SU-DHL-6 (cell line): Measurements from ENCODE around the gene PTPN13.

Experiments
- H2AFZ ChIP-seq: fragments of 200-600 bp; sonication (generic); 2 replicates; pipeline ENCODE4 v1.6.1; 2014; ENCODE audit warnings: low read depth, mild to moderate bottlenecking, moderate library complexity, mixed read lengths, antibody characterized with exemption, low read length; ENCODE audit not compliant: severe bottlenecking
- H3F3A ChIP-seq: fragments of 200-600 bp; shearing (Covaris generic); 2 replicates; pipeline ENCODE4 v1.6.0; 2016; ENCODE audit warnings: antibody characterized with exemption, mild to moderate bottlenecking; ENCODE audit not compliant: insufficient read depth
- H3K27ac ChIP-seq: fragments of 200-600 bp; sonication (generic); 2 replicates; pipeline ENCODE4 v1.5.1; 2016; ENCODE audit warnings: low read depth, mild to moderate bottlenecking, low read length, moderate library complexity, mixed read lengths
- H3K27me3 ChIP-seq: fragments of 200-600 bp; sonication (generic), shearing (Covaris generic); 2 replicates; pipeline ENCODE4 v1.6.0; 2014; ENCODE audit warnings: mild to moderate bottlenecking, low read length
- H3K36me3 ChIP-seq: fragments of 200-600 bp; sonication (generic); 2 replicates; pipeline ENCODE4 v1.6.1; 2014; ENCODE audit warnings: mild to moderate bottlenecking, low read length, mixed read lengths
- H3K4me2 ChIP-seq: fragments of 300-600, 200-600 bp; shearing (Covaris generic), sonication (generic); 2 replicates; pipeline ENCODE4 v1.6.0; 2014; ENCODE audit warnings: low read length, low read depth, mild to moderate bottlenecking; ENCODE audit not compliant: poor library complexity, severe bottlenecking
- H3K4me3 ChIP-seq: fragments of 200-600 bp; sonication (generic); 2 replicates; pipeline ENCODE4 v1.5.1; 2014; ENCODE audit warnings: antibody characterized with exemption, low read length, mild to moderate bottlenecking, mixed read lengths; ENCODE audit not compliant: insufficient read depth, poor library complexity, severe bottlenecking
- H3K79me2 ChIP-seq: fragments of 200-600 bp; sonication (generic); 2 replicates; pipeline ENCODE4 v1.6.1; 2014; ENCODE audit warnings: mild to moderate bottlenecking, low read length, moderate library complexity; ENCODE audit not compliant: insufficient read depth
- H3K9ac ChIP-seq: fragments of 200-600 bp; sonication (generic); 2 replicates; pipeline ENCODE4 v1.7.0; 2014; ENCODE audit warnings: mild to moderate bottlenecking, low read length
- H3K9me2 ChIP-seq: fragments of 200-600 bp; sonication (generic); replicated peaks from 2 replicates; pipeline ENCODE4 v1.6.1; 2014; ENCODE audit warnings: low read length; ENCODE audit not compliant: insufficient read depth
- H3K9me3 ChIP-seq: fragments of 200-600 bp; sonication (generic); 2 replicates; pipeline ENCODE4 v1.6.1; 2014; ENCODE audit warnings: low read length, mixed read lengths; ENCODE audit not compliant: insufficient read depth
- H4K20me1 ChIP-seq: fragments of 200-600 bp; sonication (generic); 2 replicates; pipeline ENCODE4 v1.6.1; 2014; ENCODE audit warnings: low read depth, mild to moderate bottlenecking, antibody characterized with exemption, low read length, moderate library complexity, mixed read lengths
- EZH2phosphoT487 ChIP-seq: fragments of 200-600 bp; sonication (generic), shearing (Covaris generic); conservative IDR thresholded peaks from 2 replicates; pipeline ENCODE4 v1.6.1; 2018; ENCODE audit warnings: mild to moderate bottlenecking, antibody characterized with exemption, low read length, moderate library complexity, mixed read lengths
- TF ChIP-seq, protein P1 (sequence below): fragments of 200-600 bp; sonication (generic); IDR thresholded peaks from one replicate; pipeline ENCODE4 v1.5.1; 2017; ENCODE audit warnings: antibody characterized with exemption, mild to moderate bottlenecking, low read length, moderate library complexity; ENCODE audit not compliant: insufficient read depth, poor library complexity, severe bottlenecking

The PTPN13 gene

GRCh38 chr4:86661418-86661817 lies 67.3 kb downstream of the PTPN13 start:
- Histone ChIP-seq H3F3A (no peaks in the 10 kb centered on the region), H2AFZ (no peak overlapping the region), H4K20me1 (no peaks in the 10 kb centered on the region), H3K4me2 (no peak overlapping the region), H3K4me3 (no peak overlapping the region), H3K36me3 (no peaks in the 10 kb centered on the region), H3K9me2 (no peaks in the 10 kb centered on the region), H3K27ac (no peak overlapping the region), H3K79me2 (no peaks in the 10 kb centered on the region), H3K9me3 (no peaks in the 10 kb centered on the region), H3K9ac (no peak overlapping the region), H3K27me3 (no peaks in the 10 kb centered on the region)
- no peak for TF ChIP-seq EZH2phosphoT487
- TF ChIP-seq, protein P1, sequence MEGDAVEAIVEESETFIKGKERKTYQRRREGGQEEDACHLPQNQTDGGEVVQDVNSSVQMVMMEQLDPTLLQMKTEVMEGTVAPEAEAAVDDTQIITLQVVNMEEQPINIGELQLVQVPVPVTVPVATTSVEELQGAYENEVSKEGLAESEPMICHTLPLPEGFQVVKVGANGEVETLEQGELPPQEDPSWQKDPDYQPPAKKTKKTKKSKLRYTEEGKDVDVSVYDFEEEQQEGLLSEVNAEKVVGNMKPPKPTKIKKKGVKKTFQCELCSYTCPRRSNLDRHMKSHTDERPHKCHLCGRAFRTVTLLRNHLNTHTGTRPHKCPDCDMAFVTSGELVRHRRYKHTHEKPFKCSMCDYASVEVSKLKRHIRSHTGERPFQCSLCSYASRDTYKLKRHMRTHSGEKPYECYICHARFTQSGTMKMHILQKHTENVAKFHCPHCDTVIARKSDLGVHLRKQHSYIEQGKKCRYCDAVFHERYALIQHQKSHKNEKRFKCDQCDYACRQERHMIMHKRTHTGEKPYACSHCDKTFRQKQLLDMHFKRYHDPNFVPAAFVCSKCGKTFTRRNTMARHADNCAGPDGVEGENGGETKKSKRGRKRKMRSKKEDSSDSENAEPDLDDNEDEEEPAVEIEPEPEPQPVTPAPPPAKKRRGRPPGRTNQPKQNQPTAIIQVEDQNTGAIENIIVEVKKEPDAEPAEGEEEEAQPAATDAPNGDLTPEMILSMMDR: no peak

GRCh38 chr4:86664959-86665358 lies 70.8 kb downstream of the PTPN13 start:
- Histone ChIP-seq H3K36me3 (no peaks in the 10 kb centered on the region), H3K9me2 (no peaks in the 10 kb centered on the region), H3K27me3 (no peaks in the 10 kb centered on the region), H3K27ac (no peak overlapping the region), H2AFZ (no peak overlapping the region), H3K4me2 (no peak overlapping the region), H3F3A (no peaks in the 10 kb centered on the region), H4K20me1 (no peaks in the 10 kb centered on the region), H3K4me3 (no peak overlapping the region), H3K79me2 (no peaks in the 10 kb centered on the region), H3K9ac (no peak overlapping the region), H3K9me3 (no peaks in the 10 kb centered on the region)
- TF ChIP-seq EZH2phosphoT487: no peak
- TF ChIP-seq, protein P1: no peak

GRCh38 chr4:86670298-86670697 lies 76.2 kb downstream of the PTPN13 start:
- Histone ChIP-seq H3K36me3 (no peaks in the 10 kb centered on the region), H3K9me2 (no peaks in the 10 kb centered on the region), H3K27me3 (no peaks in the 10 kb centered on the region), H4K20me1 (no peaks in the 10 kb centered on the region), H3K9ac (no peak overlapping the region), H3K4me2 (no peak overlapping the region), H3K27ac (no peak overlapping the region), H3F3A (no peaks in the 10 kb centered on the region), H3K4me3 (no peak overlapping the region), H2AFZ (no peak overlapping the region), H3K9me3 (no peaks in the 10 kb centered on the region), H3K79me2 (no peaks in the 10 kb centered on the region)
- TF ChIP-seq, protein P1: no peak
- TF ChIP-seq EZH2phosphoT487: no peak
